Epithelial cell of proximal tubule (primary cell): ENCODE data around the gene NECTIN3. TPM values are rescaled to one million over a fixed set of nuclear protein-coding genes. Genes with fewer than 3 reads are reported as not detected.

Experiments
- DNase-seq: peaks from one replicate; pipeline ENCODE4 v3.0.0-alpha.2; 2011; ENCODE audit warnings: low read depth
- H3K4me3 ChIP-seq: 2 replicates; pipeline ENCODE4 v1.5.1; 2011; ENCODE audit warnings: low read depth, mild to moderate bottlenecking, low read length
- CTCF ChIP-seq: conservative IDR thresholded peaks from 2 replicates; pipeline ENCODE4 v1.5.1; 2012; ENCODE audit warnings: low read depth, mild to moderate bottlenecking, low read length
- total RNA-seq: library from RNA; depleted of rRNA; stranded (reverse); fragments of >200 nt; gene quantifications from 2 replicates; pipeline ENCODE4 v1.2.3, GENCODE V29; 2015

NECTIN3 gene
- total RNA-seq, 1 donor from 2014 or later = 30.1 TPM

DNA sequence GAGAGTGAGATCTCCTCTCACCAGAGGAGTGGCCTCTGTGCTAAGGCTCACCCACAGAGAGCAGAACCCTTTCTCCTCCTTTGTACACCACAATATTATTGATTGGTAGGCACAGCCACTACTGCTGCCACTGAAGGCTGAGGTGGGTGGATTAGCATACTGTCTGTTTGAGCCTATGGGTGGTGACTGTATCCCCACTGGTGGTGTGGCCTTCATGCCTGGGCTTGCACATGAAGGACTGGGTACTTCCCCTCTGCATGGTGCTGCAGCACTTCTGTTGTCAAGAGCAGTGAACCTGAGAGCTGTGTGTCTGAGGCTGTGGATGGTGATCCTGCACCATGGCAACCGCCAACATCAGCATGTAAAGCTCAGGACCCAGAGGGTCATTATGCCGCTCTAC, 35.7 kb upstream of the NECTIN3 start:
- no peak for TF ChIP-seq CTCF
- no peak for DNase-seq
- no peak overlapping the region for H3K4me3 ChIP-seq

DNA sequence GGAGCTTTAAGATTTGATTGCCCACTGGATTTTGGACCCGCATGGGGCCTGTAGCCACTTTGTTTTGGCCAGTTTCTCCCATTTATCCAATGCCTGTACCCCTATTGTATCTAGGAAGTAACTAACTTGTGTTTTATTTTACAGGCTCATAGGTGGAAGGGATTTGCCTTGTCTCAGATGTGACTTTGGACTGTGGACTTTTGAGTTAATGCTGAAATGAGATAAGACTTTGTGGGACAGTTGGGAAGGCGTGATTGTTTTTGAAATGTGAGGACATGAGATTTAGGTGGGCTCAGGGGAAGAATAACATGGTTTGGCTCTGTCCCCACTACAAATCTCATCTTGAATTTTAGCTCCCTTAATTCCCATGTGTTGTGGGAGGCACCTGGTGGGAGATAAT, 30.7 kb upstream of the NECTIN3 start:
- no peak overlapping the region for H3K4me3 ChIP-seq
- no peak for DNase-seq
- no peak for TF ChIP-seq CTCF

- no peak for TF ChIP-seq CTCF
- DNase-seq = no peak
- H3K4me3 ChIP-seq = no peak overlapping the region
Observed at GRCh38 chr3:111045564-111045963, 26.1 kb upstream of the NECTIN3 start.

DNA sequence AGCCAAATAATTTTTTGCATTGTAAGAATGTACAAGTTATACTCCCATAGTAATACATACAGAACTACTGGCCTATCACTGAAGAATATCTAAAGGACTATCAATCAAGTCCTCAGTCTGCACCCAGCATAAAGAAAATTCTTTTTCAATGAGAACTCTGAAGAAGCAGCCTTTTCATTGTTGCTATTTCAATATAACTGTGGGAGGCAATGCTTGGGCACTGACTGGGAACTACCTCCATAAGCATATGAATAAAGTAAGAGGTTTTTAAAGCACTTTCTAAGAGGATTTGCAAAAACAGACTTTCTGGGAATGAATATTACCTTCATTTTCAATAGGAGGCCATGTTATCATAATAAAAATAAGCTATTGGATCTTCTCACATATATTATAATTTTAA, 24.6 kb upstream of the NECTIN3 start:
- no peak for DNase-seq
- TF ChIP-seq CTCF = no peak
- no peak overlapping the region for H3K4me3 ChIP-seq

DNA sequence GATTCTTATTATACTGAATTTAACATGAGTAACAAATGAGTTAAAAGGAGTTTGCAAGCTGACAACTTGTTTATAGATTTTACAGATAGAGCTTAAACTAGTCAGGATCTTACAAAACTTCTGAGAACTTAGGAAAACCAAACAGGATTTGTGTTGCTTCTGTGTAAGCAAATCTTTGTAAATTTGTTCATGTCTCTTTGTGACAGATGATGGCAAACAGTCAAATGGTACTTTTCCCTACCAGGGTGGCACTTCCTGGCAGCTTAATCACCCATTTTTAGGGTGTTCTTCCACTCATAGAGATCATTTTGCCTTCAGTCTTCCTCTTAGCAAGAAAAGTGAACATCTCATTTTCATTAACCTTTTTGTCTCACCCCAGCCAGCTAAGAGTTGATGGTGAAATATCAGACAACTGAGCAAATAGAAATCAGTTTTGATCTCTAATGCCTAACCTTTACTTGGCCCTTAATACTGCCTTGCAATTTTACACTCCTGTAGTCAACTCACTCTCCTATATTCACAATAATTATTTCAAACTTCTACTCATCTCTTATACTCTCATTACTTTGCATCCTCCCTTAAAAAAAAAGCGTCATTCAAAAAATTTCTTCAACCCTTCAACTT, 23.7 kb upstream of the NECTIN3 start:
- no peak overlapping the region for H3K4me3 ChIP-seq
- TF ChIP-seq CTCF = no peak
- DNase-seq = no peak

DNA sequence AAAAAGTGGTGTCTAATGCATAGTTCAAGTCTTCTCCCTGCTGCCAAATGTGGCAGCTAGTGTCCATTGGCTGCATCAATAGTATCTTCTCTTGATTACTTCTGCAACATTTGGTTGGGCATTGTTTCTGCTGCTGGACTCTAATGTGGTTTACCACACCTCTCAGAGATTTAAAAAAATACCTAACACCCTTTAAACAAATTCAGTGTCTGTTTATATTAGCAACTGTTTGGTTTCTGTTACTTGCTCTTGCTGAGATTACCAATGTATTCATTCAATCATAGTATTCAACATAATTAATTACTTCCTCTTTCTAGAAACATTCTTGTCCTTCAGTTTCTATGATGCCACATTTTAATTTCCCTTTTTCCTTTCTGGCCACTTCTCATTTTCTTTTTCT, 20.3 kb upstream of the NECTIN3 start:
- TF ChIP-seq CTCF = no peak
- H3K4me3 ChIP-seq = no peak overlapping the region
- DNase-seq = no peak

GRCh38 chr3:111068574-111068973, 3.0 kb upstream of the NECTIN3 start:
- DNase-seq = no peak
- H3K4me3 ChIP-seq = no peak overlapping the region
- TF ChIP-seq CTCF = no peak
